Prostate gland (tissue), 2 donors: ENCODE measurements around the gene SPINK13.

ENCODE experiments used
- POLR2A ChIP-seq: fragments of 450-650 bp; IDR thresholded peaks from one replicate; pipeline ENCODE4 v1.6.1; 2016; ENCODE audit warnings: antibody characterized with exemption, mild to moderate bottlenecking
- TF ChIP-seq, protein P1 (sequence below), 4 experiments: fragments of 200-600 bp in 2 of 4; fragments of 450-650 bp in 2 of 4; sonication (generic) in 2 of 4; IDR thresholded peaks; 1 replicate in 3 of 4; 2 replicates in 1 of 4; pipeline ENCODE4 v1.5.1; 2016 to 2019; ENCODE audit warnings: antibody characterized with exemption in 4 of 4, mild to moderate bottlenecking in 2 of 4, moderate library complexity in 2 of 4

DNA sequence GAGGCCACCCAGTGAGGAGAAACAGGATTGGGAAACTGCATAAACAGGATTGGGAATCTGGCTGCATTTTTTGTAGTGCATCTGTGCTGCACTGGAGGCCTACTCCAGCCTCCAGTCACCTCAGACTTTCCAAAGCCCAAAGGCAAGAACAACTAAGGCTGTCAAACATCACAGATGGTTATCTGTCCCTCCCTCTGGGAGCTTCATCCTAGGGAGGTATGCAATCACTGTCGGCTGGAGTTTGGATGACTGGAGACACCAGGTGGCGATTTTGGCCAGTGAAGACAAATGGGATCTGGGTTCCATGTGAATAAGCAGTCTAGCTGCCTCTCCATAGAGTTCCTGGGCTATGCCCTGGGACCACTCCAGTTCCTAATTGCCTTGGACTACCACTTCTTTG is 9.3 kb upstream of the SPINK13 start:
- TF ChIP-seq, protein P1, sequence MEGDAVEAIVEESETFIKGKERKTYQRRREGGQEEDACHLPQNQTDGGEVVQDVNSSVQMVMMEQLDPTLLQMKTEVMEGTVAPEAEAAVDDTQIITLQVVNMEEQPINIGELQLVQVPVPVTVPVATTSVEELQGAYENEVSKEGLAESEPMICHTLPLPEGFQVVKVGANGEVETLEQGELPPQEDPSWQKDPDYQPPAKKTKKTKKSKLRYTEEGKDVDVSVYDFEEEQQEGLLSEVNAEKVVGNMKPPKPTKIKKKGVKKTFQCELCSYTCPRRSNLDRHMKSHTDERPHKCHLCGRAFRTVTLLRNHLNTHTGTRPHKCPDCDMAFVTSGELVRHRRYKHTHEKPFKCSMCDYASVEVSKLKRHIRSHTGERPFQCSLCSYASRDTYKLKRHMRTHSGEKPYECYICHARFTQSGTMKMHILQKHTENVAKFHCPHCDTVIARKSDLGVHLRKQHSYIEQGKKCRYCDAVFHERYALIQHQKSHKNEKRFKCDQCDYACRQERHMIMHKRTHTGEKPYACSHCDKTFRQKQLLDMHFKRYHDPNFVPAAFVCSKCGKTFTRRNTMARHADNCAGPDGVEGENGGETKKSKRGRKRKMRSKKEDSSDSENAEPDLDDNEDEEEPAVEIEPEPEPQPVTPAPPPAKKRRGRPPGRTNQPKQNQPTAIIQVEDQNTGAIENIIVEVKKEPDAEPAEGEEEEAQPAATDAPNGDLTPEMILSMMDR (IDR thresholded peaks at IDR 0.05), result no peak
- no peak for TF ChIP-seq POLR2A
